GM12878 (cell line): ENCODE measurements around the gene LKAAEAR1. TPM values are rescaled to one million over a fixed set of nuclear protein-coding genes. Genes with fewer than 3 reads are reported as not detected.

ENCODE experiments used
- ETV6 ChIP-seq, 2 experiments: fragments of 450-650 bp in 1 of 2; IDR thresholded peaks in 1 of 2; conservative IDR thresholded peaks in 1 of 2; 2 replicates each; pipeline ENCODE4 v1.6.1; 2014; ENCODE audit warnings: antibody characterized with exemption in 1 of 2, borderline replicate concordance in 1 of 2, low read depth in 1 of 2, mild to moderate bottlenecking in 1 of 2, moderate library complexity in 1 of 2
- IKZF2 ChIP-seq, 2 experiments: fragments of 450-650 bp; IDR thresholded peaks; 2 replicates each; pipeline ENCODE4 v1.6.1; 2017; ENCODE audit warnings: mild to moderate bottlenecking in 2 of 2, moderate library complexity in 2 of 2
- LARP7 ChIP-seq: fragments of 450-650 bp; IDR thresholded peaks from 2 replicates; pipeline ENCODE4 v1.6.1; 2017; ENCODE audit warnings: mild to moderate bottlenecking
- MEF2A ChIP-seq: IDR thresholded peaks from 2 replicates; pipeline ENCODE4 v1.6.1; 2011; ENCODE audit warnings: low read depth, mild to moderate bottlenecking, low read length, moderate library complexity; ENCODE audit not compliant: insufficient read depth
- MEF2B ChIP-seq: fragments of 450-650 bp; IDR thresholded peaks from 2 replicates; pipeline ENCODE4 v1.6.1; 2018; ENCODE audit warnings: mild to moderate bottlenecking, moderate library complexity; ENCODE audit not compliant: partially characterized antibody, poor library complexity, severe bottlenecking
- MTA3 ChIP-seq: IDR thresholded peaks from 2 replicates; pipeline ENCODE4 v1.6.1; 2012; ENCODE audit warnings: low read length, inconsistent platforms, borderline replicate concordance
- PAX8 ChIP-seq: fragments of 450-650 bp; IDR thresholded peaks from 2 replicates; pipeline ENCODE4 v1.6.1; 2017; ENCODE audit warnings: mild to moderate bottlenecking, moderate library complexity
- PRDM15 ChIP-seq: fragments of 450-650 bp; formaldehyde crosslinking; IDR thresholded peaks from 2 replicates; pipeline ENCODE4 v1.4.0; 2020; ENCODE audit warnings: mild to moderate bottlenecking, moderate library complexity
- RB1 ChIP-seq: fragments of 450-650 bp; formaldehyde crosslinking; IDR thresholded peaks from 2 replicates; pipeline ENCODE4 v1.6.1; 2017; ENCODE audit warnings: mild to moderate bottlenecking, borderline replicate concordance
- RELB ChIP-seq: fragments of 450-650 bp; IDR thresholded peaks from 2 replicates; pipeline ENCODE4 v1.6.1; 2017; ENCODE audit warnings: low read depth, mild to moderate bottlenecking, moderate library complexity
- polyA plus RNA-seq, 11 experiments: library from polyadenylated mRNA; depleted of rRNA in 4 of 11; unstranded in 6 of 11; stranded (reverse) in 5 of 11; fragments of >200 nt; fragmentation: Nextera tagmentation in 4 of 11; fragmentation: Illumina TruSeq in 1 of 11; extraction: Ambion mirVana in 4 of 11; extraction: Trizol in 1 of 11; gene quantifications; 1 replicate in 1 of 11; 2 replicates in 10 of 11; pipeline versions ENCODE4 v1.2.1 to v1.2.3, GENCODE V29; 2011 to 2016; ENCODE audit warnings: inconsistent platforms in 2 of 11, missing spikeins in 2 of 11, low read depth in 1 of 11
- total RNA-seq, 4 experiments: library from RNA; depleted of rRNA in 3 of 4; stranded (reverse); fragments of >200 nt in 3 of 4; fragmentation: Illumina TruSeq in 1 of 4; extraction: Trizol in 1 of 4; gene quantifications; 2 replicates each; pipeline versions ENCODE4 v1.2.1 to v1.2.3, GENCODE V29; 2013 to 2021
- TF ChIP-seq, protein P1 (sequence below): fragments of 450-650 bp; IDR thresholded peaks from 2 replicates; pipeline ENCODE4 v1.6.1; 2017; ENCODE audit warnings: mild to moderate bottlenecking, moderate library complexity
- TF ChIP-seq, protein P2 (sequence below): fragments of 450-650 bp; formaldehyde crosslinking; IDR thresholded peaks from 2 replicates; pipeline ENCODE4 v1.5.0; 2022; ENCODE audit warnings: mild to moderate bottlenecking, missing genetic modification characterization

The LKAAEAR1 gene
- total and polyA plus RNA-seq, 10 of the 15 experiments (the other 5 are each of a cell fraction or from before 2014, with no cell fraction given), result not detected

DNA sequence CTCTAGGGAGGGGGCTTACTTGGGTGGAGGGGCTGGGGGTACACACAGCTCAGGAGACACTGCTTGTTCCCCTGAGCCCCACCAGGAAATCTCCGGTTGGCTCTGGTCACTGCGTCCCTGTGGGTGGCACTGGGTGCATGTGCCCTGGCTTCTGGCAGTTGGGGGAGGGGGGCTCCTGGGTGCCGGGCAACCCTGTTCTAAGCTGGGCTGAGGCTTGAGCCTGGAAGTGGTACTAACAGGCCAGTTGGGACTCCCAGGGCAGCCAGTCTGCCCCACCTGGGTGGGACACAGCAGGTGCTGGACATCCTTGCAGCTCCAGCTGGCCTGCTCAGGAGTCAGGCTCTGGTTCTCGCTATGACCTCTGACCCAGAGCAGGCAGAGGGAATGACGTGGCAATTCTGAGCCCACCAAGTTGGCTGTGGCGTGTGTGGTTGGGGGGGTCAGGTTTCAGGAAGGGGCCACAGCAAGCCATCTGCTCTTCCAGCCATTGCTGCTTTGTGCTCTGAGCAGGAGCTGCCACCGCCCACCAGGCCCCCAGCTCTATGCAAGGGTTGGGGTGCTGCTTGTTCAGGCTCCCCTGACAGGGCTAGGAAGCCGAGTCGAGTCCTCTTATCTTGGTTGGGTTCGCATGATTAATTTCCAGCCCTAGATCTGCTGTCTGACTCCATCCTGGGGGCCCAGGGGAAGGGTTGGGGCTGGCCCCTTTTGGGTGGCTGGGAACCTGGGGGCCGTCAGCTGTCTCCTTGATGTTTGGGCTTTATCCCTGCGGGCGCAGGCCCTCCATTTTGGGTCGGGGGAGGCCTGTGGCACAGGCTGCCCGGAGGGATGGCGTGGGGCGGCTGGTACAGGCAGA is 47.6 kb downstream of the LKAAEAR1 start (continued):
- TF ChIP-seq, protein P1, sequence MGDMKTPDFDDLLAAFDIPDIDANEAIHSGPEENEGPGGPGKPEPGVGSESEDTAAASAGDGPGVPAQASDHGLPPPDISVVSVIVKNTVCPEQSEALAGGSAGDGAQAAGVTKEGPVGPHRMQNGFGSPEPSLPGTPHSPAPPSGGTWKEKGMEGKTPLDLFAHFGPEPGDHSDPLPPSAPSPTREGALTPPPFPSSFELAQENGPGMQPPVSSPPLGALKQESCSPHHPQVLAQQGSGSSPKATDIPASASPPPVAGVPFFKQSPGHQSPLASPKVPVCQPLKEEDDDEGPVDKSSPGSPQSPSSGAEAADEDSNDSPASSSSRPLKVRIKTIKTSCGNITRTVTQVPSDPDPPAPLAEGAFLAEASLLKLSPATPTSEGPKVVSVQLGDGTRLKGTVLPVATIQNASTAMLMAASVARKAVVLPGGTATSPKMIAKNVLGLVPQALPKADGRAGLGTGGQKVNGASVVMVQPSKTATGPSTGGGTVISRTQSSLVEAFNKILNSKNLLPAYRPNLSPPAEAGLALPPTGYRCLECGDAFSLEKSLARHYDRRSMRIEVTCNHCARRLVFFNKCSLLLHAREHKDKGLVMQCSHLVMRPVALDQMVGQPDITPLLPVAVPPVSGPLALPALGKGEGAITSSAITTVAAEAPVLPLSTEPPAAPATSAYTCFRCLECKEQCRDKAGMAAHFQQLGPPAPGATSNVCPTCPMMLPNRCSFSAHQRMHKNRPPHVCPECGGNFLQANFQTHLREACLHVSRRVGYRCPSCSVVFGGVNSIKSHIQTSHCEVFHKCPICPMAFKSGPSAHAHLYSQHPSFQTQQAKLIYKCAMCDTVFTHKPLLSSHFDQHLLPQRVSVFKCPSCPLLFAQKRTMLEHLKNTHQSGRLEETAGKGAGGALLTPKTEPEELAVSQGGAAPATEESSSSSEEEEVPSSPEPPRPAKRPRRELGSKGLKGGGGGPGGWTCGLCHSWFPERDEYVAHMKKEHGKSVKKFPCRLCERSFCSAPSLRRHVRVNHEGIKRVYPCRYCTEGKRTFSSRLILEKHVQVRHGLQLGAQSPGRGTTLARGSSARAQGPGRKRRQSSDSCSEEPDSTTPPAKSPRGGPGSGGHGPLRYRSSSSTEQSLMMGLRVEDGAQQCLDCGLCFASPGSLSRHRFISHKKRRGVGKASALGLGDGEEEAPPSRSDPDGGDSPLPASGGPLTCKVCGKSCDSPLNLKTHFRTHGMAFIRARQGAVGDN, result peak; percentile 95
- TF ChIP-seq LARP7 (no peak; the same call in 1 of the 2 replicates), RELB (no peak), ETV6 (conservative IDR thresholded peaks at IDR 0.05 in 1 of 2, IDR thresholded peaks at IDR 0.05 in 1 of 2; ENCODE audit: borderline replicate concordance in 1 of 2, low read depth in 1 of 2) (no peak), RB1 (no peak), PRDM15 (CRISPR knock-in tag) (0 out of 2 replicates have a peak, but pooled peaks have one; percentile 42), MEF2A (no peak), PAX8 (no peak), MEF2B (no peak), MTA3 (no peak), IKZF2 (IDR thresholded peaks at IDR 0.05) (no peak)
- TF ChIP-seq, protein P2, sequence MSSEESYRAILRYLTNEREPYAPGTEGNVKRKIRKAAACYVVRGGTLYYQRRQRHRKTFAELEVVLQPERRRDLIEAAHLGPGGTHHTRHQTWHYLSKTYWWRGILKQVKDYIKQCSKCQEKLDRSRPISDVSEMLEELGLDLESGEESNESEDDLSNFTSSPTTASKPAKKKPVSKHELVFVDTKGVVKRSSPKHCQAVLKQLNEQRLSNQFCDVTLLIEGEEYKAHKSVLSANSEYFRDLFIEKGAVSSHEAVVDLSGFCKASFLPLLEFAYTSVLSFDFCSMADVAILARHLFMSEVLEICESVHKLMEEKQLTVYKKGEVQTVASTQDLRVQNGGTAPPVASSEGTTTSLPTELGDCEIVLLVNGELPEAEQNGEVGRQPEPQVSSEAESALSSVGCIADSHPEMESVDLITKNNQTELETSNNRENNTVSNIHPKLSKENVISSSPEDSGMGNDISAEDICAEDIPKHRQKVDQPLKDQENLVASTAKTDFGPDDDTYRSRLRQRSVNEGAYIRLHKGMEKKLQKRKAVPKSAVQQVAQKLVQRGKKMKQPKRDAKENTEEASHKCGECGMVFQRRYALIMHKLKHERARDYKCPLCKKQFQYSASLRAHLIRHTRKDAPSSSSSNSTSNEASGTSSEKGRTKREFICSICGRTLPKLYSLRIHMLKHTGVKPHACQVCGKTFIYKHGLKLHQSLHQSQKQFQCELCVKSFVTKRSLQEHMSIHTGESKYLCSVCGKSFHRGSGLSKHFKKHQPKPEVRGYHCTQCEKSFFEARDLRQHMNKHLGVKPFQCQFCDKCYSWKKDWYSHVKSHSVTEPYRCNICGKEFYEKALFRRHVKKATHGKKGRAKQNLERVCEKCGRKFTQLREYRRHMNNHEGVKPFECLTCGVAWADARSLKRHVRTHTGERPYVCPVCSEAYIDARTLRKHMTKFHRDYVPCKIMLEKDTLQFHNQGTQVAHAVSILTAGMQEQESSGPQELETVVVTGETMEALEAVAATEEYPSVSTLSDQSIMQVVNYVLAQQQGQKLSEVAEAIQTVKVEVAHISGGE, result no peak
